ELR (cell line): ENCODE measurements around the gene CD63.

Experiments used
- DNase-seq: peaks from one replicate; pipeline ENCODE4 v3.0.0-alpha.2; 2015; ENCODE audit warnings: low read depth

CD63 gene

GRCh38 chr12:55720894-55721444 lies 7.8 kb downstream of the CD63 start:
- DNase-seq: peak; percentile 97

- DNase-seq: peak; percentile 49
These were observed 8.7 kb downstream of the CD63 start, which contains the start of gene RDH5 for GRCh38 chr12:55720071-55720564. Gene RDH5, plus strand, starts transcription at chr12:55720393. Its CDS starts 792 bp downstream, at chr12:55721185.

GRCh38 chr12:55719371-55719770 lies 9.4 kb downstream of the CD63 start:
- no peak for DNase-seq

- no peak for DNase-seq
These were observed 10.1 kb downstream of the CD63 start for GRCh38 chr12:55718624-55719275.

DNA sequence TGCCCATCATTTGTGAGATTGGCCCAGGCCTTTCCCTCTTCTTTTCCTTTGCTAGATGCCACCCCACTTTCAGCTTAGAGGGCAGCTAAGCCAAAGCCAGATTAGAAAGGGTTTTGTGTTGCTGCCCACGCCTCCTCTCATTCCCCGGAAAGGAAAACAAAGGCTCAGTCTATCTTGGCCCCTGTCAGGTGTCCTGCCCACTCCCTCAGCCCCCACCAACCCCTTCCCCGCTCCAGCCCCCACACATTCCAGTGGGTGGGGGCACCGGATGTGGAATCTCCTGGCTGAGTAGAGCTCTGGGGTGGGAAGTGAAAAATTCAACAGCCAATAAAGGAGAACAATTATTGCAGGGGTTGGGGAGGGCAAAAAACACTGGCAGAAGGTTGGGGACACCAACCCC lies 10.8 kb downstream of the CD63 start:
- DNase-seq: peak; percentile 16

DNA sequence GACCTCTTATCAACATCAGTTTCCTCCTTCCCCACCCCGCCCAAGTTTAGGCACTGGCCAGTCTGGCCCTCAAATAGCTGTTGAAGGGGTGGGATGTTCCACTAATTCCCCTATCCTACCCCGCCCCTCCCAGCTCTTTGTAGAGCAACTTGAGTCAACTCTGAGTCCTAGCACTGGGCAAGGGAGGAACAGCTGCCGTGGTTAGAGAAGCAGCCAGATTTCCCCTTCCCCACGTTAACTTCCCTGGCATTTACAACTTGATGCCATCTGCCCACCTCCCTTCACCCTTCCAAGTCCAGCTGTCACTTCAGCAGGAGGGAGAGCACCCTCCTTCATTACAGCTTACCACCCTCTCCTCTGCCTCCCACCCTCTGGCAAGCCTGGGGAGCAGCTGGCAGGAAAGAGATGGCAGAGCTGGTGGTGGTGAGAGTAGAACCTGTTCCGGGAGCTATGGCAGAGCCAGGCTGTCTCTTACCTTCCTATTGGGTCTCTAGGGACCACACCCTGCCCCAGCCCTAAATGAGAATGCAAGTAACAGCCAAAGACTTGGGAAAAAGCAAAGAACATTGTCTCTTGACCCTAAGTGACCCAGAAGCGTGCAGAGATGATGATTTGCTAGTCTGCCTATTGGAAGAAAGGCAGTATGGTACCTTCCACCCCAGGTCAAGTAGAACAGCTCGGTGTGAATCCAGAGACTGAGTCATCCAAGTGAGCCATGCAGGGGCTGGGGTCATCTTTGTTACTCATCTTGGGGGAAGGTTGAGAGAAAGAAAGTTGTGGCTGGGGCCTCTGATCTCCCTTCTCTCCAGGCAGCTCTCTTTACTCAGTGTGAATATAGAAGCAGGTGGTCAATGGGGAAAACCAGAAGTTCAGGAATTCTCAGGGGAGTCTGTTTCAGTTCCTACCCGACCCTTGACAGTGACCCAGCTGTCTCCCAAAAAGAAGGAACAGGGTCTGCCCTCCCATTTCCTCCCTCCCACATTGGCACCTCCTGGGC lies 11.5 kb downstream of the CD63 start:
- peak; percentile 94 for DNase-seq

GRCh38 chr12:55716582-55716957 lies 12.2 kb downstream of the CD63 start:
- DNase-seq: no peak

GRCh38 chr12:55715833-55716581 lies 12.8 kb downstream of the CD63 start, which contains the start of gene BLOC1S1:
Gene BLOC1S1, plus strand, starts transcription at chr12:55716046. Its CDS starts 6 bp downstream, at chr12:55716052.
- peak; percentile 93 for DNase-seq

- no peak for DNase-seq
These were observed 13.5 kb downstream of the CD63 start for GRCh38 chr12:55715169-55715764.

GRCh38 chr12:55713721-55714120 lies 15.1 kb downstream of the CD63 start:
- DNase-seq: peak; percentile 94

GRCh38 chr12:55712700-55713415 lies 16.0 kb downstream of the CD63 start:
- DNase-seq: no peak

GRCh38 chr12:55711786-55712553 lies 16.8 kb downstream of the CD63 start:
- no peak for DNase-seq

- DNase-seq: no peak
These were observed 20.0 kb downstream of the CD63 start for GRCh38 chr12:55708695-55709233.

GRCh38 chr12:55707841-55708694 lies 20.7 kb downstream of the CD63 start, which contains the start of gene ITGA7:
Gene ITGA7, minus strand, starts transcription at chr12:55707904. Its CDS starts 222 bp downstream, at chr12:55707682.
- DNase-seq: peak; percentile 49

DNA sequence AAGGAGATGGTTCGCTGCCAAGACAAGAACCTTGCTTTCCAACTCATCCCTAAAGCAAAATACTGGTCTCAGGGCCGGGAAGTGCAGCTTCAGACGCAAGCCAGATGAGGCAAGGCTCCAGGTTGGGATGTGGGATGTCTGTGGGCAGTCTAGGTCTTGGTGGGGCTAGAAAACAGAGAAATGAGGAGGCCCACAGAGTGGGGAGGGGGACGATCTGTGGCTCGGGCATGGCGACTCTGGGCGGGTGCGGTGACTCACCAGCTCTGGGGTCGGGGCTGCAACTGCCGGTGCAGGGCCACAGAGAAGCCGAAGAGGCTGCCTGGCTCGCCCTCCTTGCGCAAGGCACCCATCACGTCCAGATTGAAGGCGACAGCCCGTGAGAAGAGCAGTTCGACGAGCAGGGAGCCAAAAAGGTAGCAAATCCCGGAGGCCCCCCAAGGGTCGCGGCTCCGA lies 21.6 kb downstream of the CD63 start:
- DNase-seq: peak; percentile 28

DNA sequence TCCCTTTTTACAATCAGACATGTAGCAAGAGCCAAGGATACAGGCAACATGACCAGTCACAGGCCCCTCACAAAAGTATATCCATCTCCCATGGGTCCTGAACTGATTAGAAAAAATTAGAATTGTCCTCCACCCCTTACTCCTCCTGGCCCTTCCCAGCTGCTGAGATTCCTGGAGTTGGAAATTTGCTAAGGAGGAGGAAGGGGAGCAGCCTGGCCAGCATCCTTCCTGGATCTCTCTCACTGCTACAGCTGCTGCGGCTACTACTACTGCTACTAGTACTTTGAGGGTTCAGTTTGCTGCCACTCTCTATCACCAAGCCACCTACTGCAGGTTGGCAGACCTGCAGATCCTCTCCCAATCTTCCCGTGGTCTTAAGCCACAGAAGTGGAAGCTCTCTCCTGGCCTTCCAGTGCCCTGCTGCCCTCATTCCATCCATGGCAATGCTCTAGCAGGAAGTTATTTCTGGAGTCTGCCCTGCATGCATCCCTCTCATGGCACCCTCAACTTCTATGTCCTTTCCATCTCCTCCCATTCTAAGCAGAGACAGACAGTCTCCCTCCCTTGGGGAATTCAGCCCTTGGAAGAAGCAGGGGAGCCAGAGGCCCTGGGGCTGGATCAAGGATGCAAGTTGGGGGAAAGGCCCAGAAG lies 22.1 kb downstream of the CD63 start:
- DNase-seq: no peak

GRCh38 chr12:55705782-55706402 lies 22.9 kb downstream of the CD63 start:
- DNase-seq: no peak
